WTC11 (cell line): ENCODE measurements around the gene STXBP6.

ENCODE experiments used
- ATF3 ChIP-seq: sonication (generic); formaldehyde crosslinking; conservative IDR thresholded peaks from 2 replicates; pipeline ENCODE4 v1.8.1; 2022; ENCODE audit warnings: mild to moderate bottlenecking, missing genetic modification reagents
- FOXJ3 ChIP-seq: sonication (generic); formaldehyde crosslinking; IDR thresholded peaks from 2 replicates; pipeline ENCODE4 v1.9.0; 2021; ENCODE audit warnings: missing genetic modification reagents, mild to moderate bottlenecking, borderline replicate concordance
- FOXP4 ChIP-seq: sonication (generic); formaldehyde crosslinking; IDR thresholded peaks from 2 replicates; pipeline ENCODE4 v1.8.0; 2022; ENCODE audit warnings: mild to moderate bottlenecking, missing genetic modification reagents
- JUN ChIP-seq: sonication (generic); formaldehyde crosslinking; IDR thresholded peaks from 2 replicates; pipeline ENCODE4 v1.8.0; 2023; ENCODE audit warnings: mild to moderate bottlenecking, missing genetic modification reagents
- RELA ChIP-seq: sonication (generic); formaldehyde crosslinking; IDR thresholded peaks from 2 replicates; pipeline ENCODE4 v1.8.1; 2022; ENCODE audit warnings: missing genetic modification reagents, mild to moderate bottlenecking, borderline replicate concordance
- SP1 ChIP-seq: sonication (generic); formaldehyde crosslinking; conservative IDR thresholded peaks from 2 replicates; pipeline ENCODE4 v1.8.1; 2022; ENCODE audit warnings: missing genetic modification reagents
- USF1 ChIP-seq: sonication (generic); formaldehyde crosslinking; IDR thresholded peaks from 2 replicates; pipeline ENCODE4 v1.8.0; 2022; ENCODE audit warnings: mild to moderate bottlenecking, missing genetic modification reagents
- ZNF219 ChIP-seq: sonication (generic); formaldehyde crosslinking; IDR thresholded peaks from 2 replicates; pipeline ENCODE4 v1.8.0; 2023; ENCODE audit warnings: missing genetic modification reagents, mild to moderate bottlenecking, borderline replicate concordance
- ZNF317 ChIP-seq: sonication (generic); formaldehyde crosslinking; IDR thresholded peaks from 2 replicates; pipeline ENCODE4 v1.8.1; 2023; ENCODE audit warnings: low read depth, mild to moderate bottlenecking, moderate library complexity, missing genetic modification reagents, borderline replicate concordance
- TF ChIP-seq, protein P1 (sequence below): fragments of 200-600 bp; IDR thresholded peaks from 2 replicates; pipeline ENCODE4 v1.8.0; 2022; ENCODE audit warnings: antibody characterized with exemption
- TF ChIP-seq, protein P2 (sequence below): sonication (generic); formaldehyde crosslinking; IDR thresholded peaks from 2 replicates; pipeline ENCODE4 v1.8.1; 2022; ENCODE audit warnings: low read depth, missing genetic modification reagents, borderline replicate concordance

- TF ChIP-seq, protein P1, sequence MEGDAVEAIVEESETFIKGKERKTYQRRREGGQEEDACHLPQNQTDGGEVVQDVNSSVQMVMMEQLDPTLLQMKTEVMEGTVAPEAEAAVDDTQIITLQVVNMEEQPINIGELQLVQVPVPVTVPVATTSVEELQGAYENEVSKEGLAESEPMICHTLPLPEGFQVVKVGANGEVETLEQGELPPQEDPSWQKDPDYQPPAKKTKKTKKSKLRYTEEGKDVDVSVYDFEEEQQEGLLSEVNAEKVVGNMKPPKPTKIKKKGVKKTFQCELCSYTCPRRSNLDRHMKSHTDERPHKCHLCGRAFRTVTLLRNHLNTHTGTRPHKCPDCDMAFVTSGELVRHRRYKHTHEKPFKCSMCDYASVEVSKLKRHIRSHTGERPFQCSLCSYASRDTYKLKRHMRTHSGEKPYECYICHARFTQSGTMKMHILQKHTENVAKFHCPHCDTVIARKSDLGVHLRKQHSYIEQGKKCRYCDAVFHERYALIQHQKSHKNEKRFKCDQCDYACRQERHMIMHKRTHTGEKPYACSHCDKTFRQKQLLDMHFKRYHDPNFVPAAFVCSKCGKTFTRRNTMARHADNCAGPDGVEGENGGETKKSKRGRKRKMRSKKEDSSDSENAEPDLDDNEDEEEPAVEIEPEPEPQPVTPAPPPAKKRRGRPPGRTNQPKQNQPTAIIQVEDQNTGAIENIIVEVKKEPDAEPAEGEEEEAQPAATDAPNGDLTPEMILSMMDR: no peak
- TF ChIP-seq FOXJ3 (CRISPR knock-in tag): no peak
- no peak for TF ChIP-seq ZNF219 (CRISPR knock-in tag)
- TF ChIP-seq USF1: no peak
- TF ChIP-seq, protein P2, sequence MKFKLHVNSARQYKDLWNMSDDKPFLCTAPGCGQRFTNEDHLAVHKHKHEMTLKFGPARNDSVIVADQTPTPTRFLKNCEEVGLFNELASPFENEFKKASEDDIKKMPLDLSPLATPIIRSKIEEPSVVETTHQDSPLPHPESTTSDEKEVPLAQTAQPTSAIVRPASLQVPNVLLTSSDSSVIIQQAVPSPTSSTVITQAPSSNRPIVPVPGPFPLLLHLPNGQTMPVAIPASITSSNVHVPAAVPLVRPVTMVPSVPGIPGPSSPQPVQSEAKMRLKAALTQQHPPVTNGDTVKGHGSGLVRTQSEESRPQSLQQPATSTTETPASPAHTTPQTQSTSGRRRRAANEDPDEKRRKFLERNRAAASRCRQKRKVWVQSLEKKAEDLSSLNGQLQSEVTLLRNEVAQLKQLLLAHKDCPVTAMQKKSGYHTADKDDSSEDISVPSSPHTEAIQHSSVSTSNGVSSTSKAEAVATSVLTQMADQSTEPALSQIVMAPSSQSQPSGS (CRISPR knock-in tag): no peak
- no peak for TF ChIP-seq RELA
- no peak for TF ChIP-seq SP1 (CRISPR knock-in tag)
- no peak for TF ChIP-seq ATF3 (CRISPR knock-in tag)
- TF ChIP-seq ZNF317: no peak
- TF ChIP-seq JUN (CRISPR knock-in tag): no peak
- no peak for TF ChIP-seq FOXP4 (CRISPR knock-in tag)
These were observed 78.7 kb downstream of the STXBP6 start for GRCh38 chr14:24971255-24971654.
